GM18526 (cell line): ENCODE measurements around the gene FBXL15.
A peak's percentile ranks its signal among the peaks of the same experiment; 100 is the strongest.

ENCODE experiments used
- POLR2A ChIP-seq: IDR thresholded peaks from 3 replicates; pipeline ENCODE4 v1.6.1; 2011; ENCODE audit not compliant: insufficient read length; ENCODE audit errors: extremely low read depth

FBXL15 gene

GRCh38 chr10:102426803-102427287 lies 6.2 kb downstream of the FBXL15 start:
- no peak for TF ChIP-seq POLR2A

- TF ChIP-seq POLR2A: no peak
Measured at GRCh38 chr10:102429468-102429867, 8.8 kb downstream of the FBXL15 start.

- TF ChIP-seq POLR2A: no peak
Measured at GRCh38 chr10:102431452-102432124, 11.0 kb downstream of the FBXL15 start.

- TF ChIP-seq POLR2A: peak; percentile 75
Measured at GRCh38 chr10:102432162-102432950, 11.7 kb downstream of the FBXL15 start, which contains the start of gene CUEDC2. CUEDC2 (minus strand) TSS chr10:102432574; CDS start chr10:102425188, 7,386 bp downstream.

GRCh38 chr10:102433619-102434046 lies 13.0 kb downstream of the FBXL15 start:
- TF ChIP-seq POLR2A: no peak

- TF ChIP-seq POLR2A: no peak
Measured at GRCh38 chr10:102434394-102435132, 13.9 kb downstream of the FBXL15 start.

- no peak for TF ChIP-seq POLR2A
Measured at GRCh38 chr10:102435133-102435497, 14.5 kb downstream of the FBXL15 start.

- TF ChIP-seq POLR2A: peak; percentile 59
Measured at GRCh38 chr10:102435529-102436233, 15.0 kb downstream of the FBXL15 start.

- no peak for TF ChIP-seq POLR2A
Measured at GRCh38 chr10:102436312-102436711, 15.7 kb downstream of the FBXL15 start.

GRCh38 chr10:102437515-102437914 lies 16.9 kb downstream of the FBXL15 start:
- TF ChIP-seq POLR2A: no peak

GRCh38 chr10:102438374-102438773 lies 17.7 kb downstream of the FBXL15 start:
- TF ChIP-seq POLR2A: no peak

- no peak for TF ChIP-seq POLR2A
Measured at GRCh38 chr10:102444851-102445250, 24.2 kb downstream of the FBXL15 start.

GRCh38 chr10:102449321-102450123 lies 28.9 kb downstream of the FBXL15 start:
- TF ChIP-seq POLR2A: no peak

GRCh38 chr10:102450124-102450373 lies 29.4 kb downstream of the FBXL15 start:
- TF ChIP-seq POLR2A: no peak
